HepG2 (cell line): Measurements from ENCODE around the gene PRR20G. TPM values are rescaled to one million over a fixed set of nuclear protein-coding genes. Genes with fewer than 3 reads are reported as not detected.

ENCODE experiments used
- ATAC-seq: fragments of 200-7000 bp; cut with Tn5 transposase; 3 replicates; pipeline ENCODE4 v1.9.1; 2020; ENCODE audit warnings: mild to moderate bottlenecking, moderate library complexity
- BruUV-seq: library from RNA; stranded (reverse); fragments of 400-500 nt; replicated peaks from 2 replicates; lab custom pipeline; 2021; lab: Mats Ljungman, UMichigan
- CTCF ChIA-PET: fragments of 300-600 bp; formaldehyde crosslinking; extraction: SDS; loops from one replicate; lab custom pipeline; 2021; ENCODE audit warnings: low total read pairs, inconsistent platforms, low intra/inter-chr PET ratio; lab: Yijun Ruan, JAX
- POLR2A ChIA-PET: fragments of 350-600 bp; sonication (Branson Sonifier 250); formaldehyde crosslinking; loops from one replicate; lab custom pipeline; 2020; ENCODE audit warnings: antibody characterized with exemption, inconsistent platforms; lab: Yijun Ruan, JAX
- DNase-seq: peaks from one replicate; pipeline ENCODE4 v3.0.0-alpha.2; 2015; ENCODE audit warnings: low spot score
- FAIRE-seq: peaks from 3 replicates; lab custom pipeline; 2011; peaks lifted over from hg19 to GRCh38; lab: Jason Lieb, UNC
- H2AFZ ChIP-seq: one replicate; pipeline ENCODE4 v1.6.1; 2011; ENCODE audit warnings: low read length, inconsistent platforms
- H3K27ac ChIP-seq: fragments of 300-600 bp; 3 replicates; pipeline ENCODE4 v1.8.0; 2011; ENCODE audit warnings: mixed run types, mild to moderate bottlenecking, mixed read lengths, low read length, inconsistent platforms; ENCODE audit not compliant: insufficient read depth; ENCODE audit errors: extremely low read length
- H3K27me3 ChIP-seq, 2 experiments: fragments of 200-600 bp in 1 of 2; 2 replicates in 1 of 2; 3 replicates in 1 of 2; pipeline versions ENCODE4 v1.6.0 to v1.8.0; 2011; ENCODE audit warnings: low read length in 2 of 2, mild to moderate bottlenecking in 2 of 2, moderate library complexity in 2 of 2, inconsistent platforms in 1 of 2; ENCODE audit not compliant: insufficient read depth in 2 of 2, control insufficient read depth in 1 of 2
- H3K36me3 ChIP-seq, 2 experiments: fragments of 200-600 bp in 1 of 2; replicated peaks in 1 of 2; 2 replicates in 1 of 2; 3 replicates in 1 of 2; pipeline versions ENCODE4 v1.5.1 to v1.8.0; 2011; ENCODE audit warnings: low read length in 2 of 2, inconsistent platforms in 1 of 2; ENCODE audit not compliant: insufficient read depth in 2 of 2, control insufficient read depth in 1 of 2
- H3K4me1 ChIP-seq: 2 replicates; pipeline ENCODE4 v1.5.1; 2012; ENCODE audit warnings: low read length, inconsistent platforms; ENCODE audit not compliant: insufficient read depth
- H3K4me2 ChIP-seq: 2 replicates; pipeline ENCODE4 v1.6.0; 2011; ENCODE audit warnings: low read depth, low read length, inconsistent platforms
- H3K4me3 ChIP-seq, 3 experiments: fragments of 200-600 bp in 1 of 3; sonication (generic), shearing (Covaris generic) in 1 of 3; replicated peaks in 1 of 3; 2 replicates each; pipeline ENCODE4 v1.5.1; 2011 to 2016; ENCODE audit warnings: low read length in 3 of 3, inconsistent platforms in 2 of 3, low read depth in 2 of 3, mild to moderate bottlenecking in 2 of 3, control low read depth in 1 of 3, mixed read lengths in 1 of 3; ENCODE audit not compliant: insufficient read depth in 1 of 3
- H3K79me2 ChIP-seq: one replicate; pipeline ENCODE4 v1.6.1; 2011; ENCODE audit warnings: low read length, inconsistent platforms; ENCODE audit not compliant: insufficient read depth
- H3K9ac ChIP-seq: 2 replicates; pipeline ENCODE4 v1.6.0; 2011; ENCODE audit warnings: mild to moderate bottlenecking, low read depth, low read length, inconsistent platforms; ENCODE audit not compliant: insufficient read depth
- H3K9me3 ChIP-seq: 2 replicates; pipeline ENCODE4 v1.5.1; 2012; ENCODE audit warnings: mild to moderate bottlenecking, low read length
- H4K20me1 ChIP-seq: 2 replicates; pipeline ENCODE4 v1.6.0; 2011; ENCODE audit warnings: inconsistent platforms, mild to moderate bottlenecking, low read length, moderate library complexity; ENCODE audit not compliant: insufficient read depth
- AKAP8 ChIP-seq: sonication (generic); formaldehyde crosslinking; IDR thresholded peaks from 2 replicates; pipeline ENCODE4 v1.5.1; 2020; ENCODE audit warnings: mild to moderate bottlenecking, missing genetic modification reagents
- HIVEP1 ChIP-seq: sonication (generic); formaldehyde crosslinking; IDR thresholded peaks from 2 replicates; pipeline ENCODE4 v1.4.0; 2020; ENCODE audit warnings: mild to moderate bottlenecking, missing genetic modification reagents
- JUNB ChIP-seq: sonication (generic); formaldehyde crosslinking; IDR thresholded peaks from 2 replicates; pipeline ENCODE4 v1.8.0; 2022; ENCODE audit warnings: missing genetic modification reagents, mild to moderate bottlenecking, borderline replicate concordance
- MED8 ChIP-seq: sonication (generic); formaldehyde crosslinking; IDR thresholded peaks from 2 replicates; pipeline ENCODE4 v1.8.1; 2023; ENCODE audit warnings: mild to moderate bottlenecking, missing genetic modification reagents; ENCODE audit not compliant: insufficient replicate concordance
- MTA1 ChIP-seq: sonication (generic); formaldehyde crosslinking; IDR thresholded peaks from 2 replicates; pipeline ENCODE4 v1.4.0; 2020; ENCODE audit warnings: missing genetic modification reagents, mild to moderate bottlenecking, borderline replicate concordance
- NFIC ChIP-seq: IDR thresholded peaks from 2 replicates; pipeline ENCODE4 v1.6.1; 2012; ENCODE audit warnings: mild to moderate bottlenecking, low read length, inconsistent platforms
- SRF ChIP-seq: IDR thresholded peaks from 2 replicates; pipeline ENCODE4 v1.6.1; 2011; ENCODE audit warnings: mild to moderate bottlenecking, low read depth, low read length, moderate library complexity
- TFE3 ChIP-seq: IDR thresholded peaks from 2 replicates; pipeline ENCODE4 v1.6.1; 2016
- TSC22D2 ChIP-seq: sonication (generic); formaldehyde crosslinking; IDR thresholded peaks from 2 replicates; pipeline ENCODE4 v1.5.1; 2020; ENCODE audit warnings: missing genetic modification reagents, mild to moderate bottlenecking, borderline replicate concordance
- ZNF441 ChIP-seq: sonication (generic); formaldehyde crosslinking; IDR thresholded peaks from 2 replicates; pipeline ENCODE4 v1.7.0; 2021; ENCODE audit warnings: missing genetic modification reagents, borderline replicate concordance
- ZSCAN20 ChIP-seq: sonication (generic); formaldehyde crosslinking; IDR thresholded peaks from 2 replicates; pipeline ENCODE4 v1.4.0; 2020; ENCODE audit warnings: missing genetic modification reagents, mild to moderate bottlenecking, borderline replicate concordance
- WGBS: methylation state at CpG from one replicate; pipeline ENCODE4 v1.1.6; 2017; ENCODE audit warnings: low lambda C conversion rate; 5-methylcytosine and 5-hydroxymethylcytosine counted together
- in situ Hi-C: cut with HindIII; loops from 2 replicates; pipeline ENCODE4 v1.10.0; 2017; ENCODE audit warnings: low pct_unique_long_range_greater_than_20kb; ENCODE audit not compliant: extremely low pct_ligation_motif_present
- intact Hi-C: fragments of 100-400 bp; cut with micrococcal nuclease; formaldehyde crosslinking; loops from one replicate; pipeline ENCODE4 v1.10.0; 2022; ENCODE audit not compliant: unreplicated experiment
- polyA plus RNA-seq, 8 experiments: library from polyadenylated mRNA; depleted of rRNA in 3 of 8; stranded (reverse) in 7 of 8; unstranded in 1 of 8; fragments of >200 nt; fragmentation: Illumina TruSeq in 4 of 8; extraction: Trizol in 4 of 8; gene quantifications; 2 replicates each; pipeline versions ENCODE4 v1.2.1 to v1.2.3, GENCODE V29; 2011 to 2016; ENCODE audit warnings: low read depth in 4 of 8, missing spikeins in 1 of 8, mixed read lengths in 1 of 8; ENCODE audit not compliant: insufficient read depth in 1 of 8
- total RNA-seq, 5 experiments: library from RNA; depleted of rRNA; stranded (reverse); fragments of >200 nt; fragmentation: Illumina TruSeq; extraction: Trizol; gene quantifications; 2 replicates each; pipeline ENCODE4 v1.2.3, GENCODE V29; 2016; ENCODE audit warnings: low read depth in 1 of 5

PRR20G gene
- total and polyA plus RNA-seq, 2 of the 13 experiments (the other 11 are each of a cell fraction or from before 2014, with no cell fraction given), result not detected

DNA sequence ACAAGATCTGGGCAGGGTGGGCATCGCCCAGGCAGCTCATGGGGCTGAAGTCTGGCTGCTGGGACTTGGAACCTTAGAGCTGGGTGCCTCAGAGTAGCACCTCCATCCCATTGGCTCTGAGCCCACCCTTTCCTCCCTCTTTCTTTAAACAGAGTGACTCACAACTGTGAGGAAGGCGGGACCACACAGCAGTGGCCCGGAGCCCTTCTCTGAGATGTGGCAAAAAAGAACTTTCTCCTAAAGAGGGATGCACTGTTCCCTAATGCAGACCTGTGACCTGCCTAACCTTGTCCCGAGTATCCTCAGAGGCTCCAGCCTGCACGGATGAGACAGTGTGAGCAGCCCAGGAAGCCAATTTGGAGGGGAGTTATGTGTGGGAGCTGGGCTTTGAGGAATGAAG is 23.6 kb downstream of the PRR20G start (continued):
- TF ChIP-seq MED8 (CRISPR knock-in tag) (no peak), TFE3 (CRISPR knock-in tag) (no peak), MTA1 (no peak)

GRCh38 chr3:127263586-127264231 is 24.1 kb downstream of the PRR20G start:
- CTCF ChIA-PET, result no interaction called here
- H3K79me2 ChIP-seq, result no peaks in the 10 kb centered on the region
- H3K4me3 ChIP-seq, result no peak overlapping the region
- BruUV-seq, result no TSS peak
- FAIRE-seq, result no peak
- TF ChIP-seq AKAP8 (no peak), SRF (no peak), NFIC (no peak), JUNB (CRISPR knock-in tag) (no peak), ZSCAN20 (no peak), HIVEP1 (CRISPR knock-in tag) (no peak), ZNF441 (CRISPR knock-in tag) (no peak), TSC22D2 (CRISPR knock-in tag) (no peak)
- H4K20me1 ChIP-seq, result no peaks in the 10 kb centered on the region
- DNase-seq, result no peak
- no peaks in the 10 kb centered on the region for H3K4me1 ChIP-seq
- peaks cover 2 to 22% of the 10 kb centered on the region in 2 experiments; a peak in 2 of 5 replicates for H3K27me3 ChIP-seq
- no peaks in the 10 kb centered on the region for H3K36me3 ChIP-seq
- POLR2A ChIA-PET, result no interaction called here
- H3K9ac ChIP-seq, result no peak overlapping the region
- no peak overlapping the region for H3K4me2 ChIP-seq
- H3K9me3 ChIP-seq, result peaks cover 4% of the 10 kb centered on the region; the same call in 1 of the 2 replicates
- intact Hi-C loops, result no loop called here
- ATAC-seq, result no peak
- H2AFZ ChIP-seq, result no peak overlapping the region
- in situ Hi-C loops, result no loop called here
- WGBS, result 0% methylated on average over 4 of the region's 9 CpGs
- H3K27ac ChIP-seq, result no peak overlapping the region
